IMR-90 (cell line): Measurements from ENCODE around the gene SNAP25. TPM values are rescaled to one million over a fixed set of nuclear protein-coding genes. Genes with fewer than 3 reads are reported as not detected.

Source experiments
- ATAC-seq: fragments of 200-7000 bp; cut with Tn5 transposase; 2 replicates; pipeline ENCODE4 v1.9.1; 2020; ENCODE audit warnings: low read depth, mild to moderate bottlenecking, moderate library complexity
- BruUV-seq: library from RNA; stranded (reverse); fragments of 400-500 nt; replicated peaks from 2 replicates; lab custom pipeline; 2021; lab: Mats Ljungman, UMichigan
- CTCF ChIA-PET: fragments of 300-600 bp; formaldehyde crosslinking; extraction: SDS; loops from one replicate; lab custom pipeline; 2021; ENCODE audit warnings: antibody characterized with exemption; lab: Yijun Ruan, JAX
- POLR2A ChIA-PET: fragments of 300-600 bp; sonication (Branson Sonifier 250); formaldehyde crosslinking; loops from one replicate; lab custom pipeline; 2022; ENCODE audit warnings: antibody characterized with exemption; ENCODE audit not compliant: unreplicated experiment; lab: Charles Lee
- DNase-seq: peaks from one replicate; pipeline ENCODE4 v3.0.0; 2013
- H2AFZ ChIP-seq: replicated peaks from 2 replicates; pipeline ENCODE3; 2013; ENCODE audit warnings: low read length, mild to moderate bottlenecking; ENCODE audit not compliant: poor library complexity
- H2AK5ac ChIP-seq: 2 replicates; pipeline ENCODE4 v1.6.1; 2013; ENCODE audit warnings: low read depth, low read length, inconsistent platforms
- H2AK9ac ChIP-seq: replicated peaks from 2 replicates; pipeline ENCODE3; 2013; ENCODE audit warnings: mild to moderate bottlenecking, low read depth, low read length, moderate library complexity; ENCODE audit not compliant: poor library complexity
- H2BK120ac ChIP-seq: 2 replicates; pipeline ENCODE4 v1.6.1; 2013; ENCODE audit warnings: low read depth, low read length, inconsistent platforms
- H2BK15ac ChIP-seq: 3 replicates; pipeline ENCODE4 v1.6.1; 2013; ENCODE audit warnings: low read depth, low read length, inconsistent platforms
- H2BK20ac ChIP-seq: 2 replicates; pipeline ENCODE4 v1.6.1; 2013; ENCODE audit warnings: low read depth, mild to moderate bottlenecking, inconsistent platforms, low read length, moderate library complexity
- H2BK5ac ChIP-seq: 2 replicates; pipeline ENCODE4 v1.6.1; 2013; ENCODE audit warnings: mild to moderate bottlenecking, low read depth, low read length, inconsistent platforms; ENCODE audit not compliant: poor library complexity, severe bottlenecking
- H3K14ac ChIP-seq: replicated peaks from 2 replicates; pipeline ENCODE4 v1.6.1; 2013; ENCODE audit warnings: low read depth, low read length, inconsistent platforms
- H3K18ac ChIP-seq: 2 replicates; pipeline ENCODE4 v1.6.1; 2013; ENCODE audit warnings: low read depth, low read length, control low read depth
- H3K23ac ChIP-seq: 2 replicates; pipeline ENCODE4 v1.6.1; 2013; ENCODE audit warnings: low read depth, low read length, inconsistent platforms
- H3K27ac ChIP-seq: 2 replicates; pipeline ENCODE4 v1.5.1; 2013; ENCODE audit warnings: mild to moderate bottlenecking, control low read depth, low read length; ENCODE audit not compliant: insufficient read depth
- H3K27me3 ChIP-seq: 2 replicates; pipeline ENCODE4 v1.6.1; 2013; ENCODE audit warnings: low read length; ENCODE audit not compliant: control insufficient read depth, insufficient read depth
- H3K36me3 ChIP-seq: 2 replicates; pipeline ENCODE4 v1.6.1; 2013; ENCODE audit warnings: low read length, mixed read lengths; ENCODE audit not compliant: control insufficient read depth, insufficient read depth
- H3K4ac ChIP-seq: 2 replicates; pipeline ENCODE4 v1.6.1; 2013; ENCODE audit warnings: low read depth, low read length, inconsistent platforms
- H3K4me1 ChIP-seq: 2 replicates; pipeline ENCODE4 v1.6.1; 2013; ENCODE audit warnings: low read length, mixed read lengths; ENCODE audit not compliant: control insufficient read depth, insufficient read depth
- H3K4me2 ChIP-seq: 2 replicates; pipeline ENCODE4 v1.6.1; 2013; ENCODE audit warnings: low read depth, mild to moderate bottlenecking, control low read depth, low read length, moderate library complexity
- H3K4me3 ChIP-seq: 2 replicates; pipeline ENCODE4 v1.5.1; 2013; ENCODE audit warnings: low read depth, mild to moderate bottlenecking, control low read depth, low read length, moderate library complexity; ENCODE audit not compliant: insufficient read depth
- H3K56ac ChIP-seq: 2 replicates; pipeline ENCODE4 v1.6.1; 2013; ENCODE audit warnings: low read length, inconsistent platforms; ENCODE audit not compliant: insufficient read depth; ENCODE audit errors: extremely low read depth
- H3K79me1 ChIP-seq, 2 experiments: 2 replicates each; pipeline ENCODE4 v1.6.1; 2013; ENCODE audit warnings: low read length in 2 of 2, inconsistent platforms in 1 of 2, low read depth in 1 of 2
- H3K9ac ChIP-seq: 2 replicates; pipeline ENCODE4 v1.6.1; 2013; ENCODE audit warnings: low read depth, low read length, control low read depth
- H3K9me1 ChIP-seq: 2 replicates; pipeline ENCODE4 v1.6.1; 2013; ENCODE audit warnings: low read length, inconsistent platforms; ENCODE audit not compliant: insufficient read depth
- H3K9me3 ChIP-seq: 2 replicates; pipeline ENCODE4 v1.6.1; 2013; ENCODE audit warnings: low read length; ENCODE audit not compliant: control insufficient read depth, insufficient read depth
- H4K20me1 ChIP-seq: 2 replicates; pipeline ENCODE4 v1.6.1; 2013; ENCODE audit warnings: low read length, inconsistent platforms; ENCODE audit not compliant: insufficient read depth
- H4K5ac ChIP-seq: 2 replicates; pipeline ENCODE4 v1.6.1; 2013; ENCODE audit warnings: mild to moderate bottlenecking, low read depth, low read length, control low read depth
- H4K8ac ChIP-seq, 2 experiments: 2 replicates each; pipeline ENCODE4 v1.6.1; 2013; ENCODE audit warnings: low read depth in 2 of 2, low read length in 2 of 2, control low read depth in 1 of 2, inconsistent platforms in 1 of 2
- H4K91ac ChIP-seq: 2 replicates; pipeline ENCODE4 v1.6.1; 2013; ENCODE audit warnings: low read depth, low read length, inconsistent platforms; ENCODE audit not compliant: insufficient read depth
- CEBPB ChIP-seq: IDR thresholded peaks from 2 replicates; pipeline ENCODE4 v1.6.1; 2012; ENCODE audit warnings: low read depth, low read length, improper control_type of control experiment
- ELK1 ChIP-seq: fragments of 150-350 bp; IDR thresholded peaks from 2 replicates; pipeline ENCODE4 v1.6.1; 2016; ENCODE audit warnings: low read depth, mild to moderate bottlenecking, low read length, moderate library complexity, borderline replicate concordance
- WGBS, 2 experiments: methylation state at CpG; one replicate each; pipeline versions ENCODE4 v1.1.5 to v1.1.7; 2013; ENCODE audit warnings: missing lambda C conversion rate in 2 of 2; ENCODE audit not compliant: insufficient read length in 1 of 2; ENCODE audit errors: extremely low coverage in 2 of 2; 5-methylcytosine and 5-hydroxymethylcytosine counted together
- dilution Hi-C: fragments of 300-500 bp; cut with HindIII; formaldehyde crosslinking; loops from one replicate; pipeline ENCODE4 v1.14.3; 2018; ENCODE audit warnings: low sequenced_read_pairs; ENCODE audit not compliant: unreplicated experiment
- in situ Hi-C: fragments of 300-500 bp; cut with MboI; formaldehyde crosslinking; loops from 3 replicates; pipeline ENCODE4 v1.14.3; 2019; ENCODE audit warnings: low sequenced_read_pairs, inconsistent platforms, mixed read lengths
- intact Hi-C: fragments of 100-400 bp; cut with micrococcal nuclease; formaldehyde crosslinking; loops from 2 replicates; pipeline ENCODE4 v1.10.0; 2022
- polyA plus RNA-seq, 3 experiments: library from polyadenylated mRNA; depleted of rRNA; stranded (reverse); fragments of >200 nt; gene quantifications; 2 replicates each; pipeline ENCODE4 v1.2.3, GENCODE V29; 2012; ENCODE audit warnings: low replicate concordance in 1 of 3
- total RNA-seq: library from RNA; depleted of rRNA; stranded (reverse); fragments of >200 nt; gene quantifications from 2 replicates; pipeline ENCODE4 v1.2.3, GENCODE V29; 2012

Gene SNAP25
- total and polyA plus RNA-seq, 2 of the 4 experiments (the other 2 are of a cell fraction) = 1.1 to 2.8 TPM

- Histone ChIP-seq H3K14ac (0 out of 2 replicates have a peak overlapping the region, but pooled peaks have one; percentile 18), H3K56ac (no peak overlapping the region), H2AFZ (no peak overlapping the region), H3K4ac (no peak overlapping the region), H3K79me1 (no peaks in the 10 kb centered on the region), H2BK5ac (no peak overlapping the region), H3K4me2 (no peak overlapping the region), H3K4me1 (peaks cover 5% of the 10 kb centered on the region), H3K9me3 (no peaks in the 10 kb centered on the region), H2BK120ac (no peak overlapping the region), H2AK9ac (no peak overlapping the region), H2BK15ac (no peak overlapping the region), H3K4me3 (no peak overlapping the region), H2BK20ac (peak overlapping the region; percentile 25; the same call in 1 of the 2 replicates), H4K5ac (no peak overlapping the region), H3K9ac (no peak overlapping the region), H2AK5ac (no peak overlapping the region), H4K91ac (peak overlapping the region; percentile 34), H3K23ac (peak overlapping the region; percentile 8; the same call in 1 of the 2 replicates), H4K20me1 (no peaks in the 10 kb centered on the region), H3K27ac (no peak overlapping the region), H3K36me3 (peaks cover 5% of the 10 kb centered on the region; the same call in 1 of the 2 replicates), H4K8ac (peak overlapping the region in 1 of 2 experiments; percentile 16; a peak in 1 of 4 replicates), H3K18ac (peak overlapping the region; percentile 59; the same call in 1 of the 2 replicates), H3K27me3 (no peaks in the 10 kb centered on the region), H3K9me1 (no peaks in the 10 kb centered on the region)
- ATAC-seq (no peak; the same call in 1 of the 2 replicates), DNase-seq (peak; percentile 11)
- BruUV-seq = no TSS peak
- TF ChIP-seq CEBPB (peak; percentile 70), ELK1 (no peak)
- ChIA-PET CTCF (no interaction called here), POLR2A (no interaction called here)
- in situ Hi-C loops = no loop called here
- dilution Hi-C loops = no loop called here
- intact Hi-C loops = no loop called here
- WGBS, 2 experiments = no CpG with 5 or more reads among the region's 5 CpGs
Observed at GRCh38 chr20:10280018-10280908, 61.6 kb downstream of the SNAP25 start.
